PFSK-1 (cell line): ENCODE measurements around the gene NDUFAF5.

ENCODE experiments used
- POLR2AphosphoS5 ChIP-seq: IDR thresholded peaks from 2 replicates; pipeline ENCODE4 v1.6.1; 2012; ENCODE audit warnings: low read depth, mild to moderate bottlenecking, control low read depth, low read length, moderate library complexity
- REST ChIP-seq, 2 experiments: IDR thresholded peaks; 2 replicates each; pipeline versions ENCODE4 v1.6.1 to v1.8.0; 2011 to 2012; ENCODE audit warnings: low read depth in 2 of 2, low read length in 2 of 2, control low read depth in 1 of 2, inconsistent platforms in 1 of 2, mild to moderate bottlenecking in 1 of 2, moderate library complexity in 1 of 2; ENCODE audit not compliant: insufficient read depth in 1 of 2
- TAF1 ChIP-seq: IDR thresholded peaks from 2 replicates; pipeline ENCODE4 v1.6.1; 2012; ENCODE audit warnings: low read length, control low read depth, borderline replicate concordance; ENCODE audit not compliant: insufficient read depth

GRCh38 chr20:13744352-13744751 is 40.5 kb upstream of the NDUFAF5 start:
- no peak for TF ChIP-seq REST (IDR thresholded peaks at IDR 0.05; ENCODE audit: insufficient read depth in 1 of 2, low read depth in 2 of 2, low read length in 2 of 2)
- no peak for TF ChIP-seq POLR2AphosphoS5
- no peak for TF ChIP-seq TAF1
